Astrocyte of the cerebellum (primary cell): ENCODE data around the gene NTNG1.

ENCODE experiments used
- DNase-seq: peaks from one replicate; pipeline ENCODE4 v3.0.0-alpha.2; 2011; ENCODE audit warnings: low read depth
- H3K4me3 ChIP-seq: 2 replicates; pipeline ENCODE4 v1.5.1; 2011; ENCODE audit warnings: mild to moderate bottlenecking, low read depth, low read length, moderate library complexity
- CTCF ChIP-seq: IDR thresholded peaks from 2 replicates; pipeline ENCODE4 v1.5.1; 2012; ENCODE audit warnings: low read length, low read depth, moderate library complexity, mild to moderate bottlenecking; ENCODE audit errors: missing control alignments
- in situ Hi-C: cut with HindIII; loops from 2 replicates; pipeline ENCODE4 v1.10.0; 2017; ENCODE audit warnings: low sequenced_read_pairs

NTNG1 gene

GRCh38 chr1:107401704-107402103 lies 260.9 kb downstream of the NTNG1 start:
- TF ChIP-seq CTCF: no peak
- H3K4me3 ChIP-seq: no peak overlapping the region
- no peak for DNase-seq
- in situ Hi-C loops: no loop called here

GRCh38 chr1:107404756-107405155 lies 263.9 kb downstream of the NTNG1 start:
- DNase-seq: peak; percentile 69
- TF ChIP-seq CTCF: no peak
- H3K4me3 ChIP-seq: no peak overlapping the region
- in situ Hi-C loops: no loop called here

- TF ChIP-seq CTCF: no peak
- DNase-seq: peak; percentile 82
- in situ Hi-C loops: no loop called here
- H3K4me3 ChIP-seq: no peak overlapping the region
Measured at GRCh38 chr1:107405236-107405635, 264.4 kb downstream of the NTNG1 start.

- in situ Hi-C loops: no loop called here
- no peak overlapping the region for H3K4me3 ChIP-seq
- no peak for TF ChIP-seq CTCF
- DNase-seq: no peak
Measured at GRCh38 chr1:107407011-107407410, 266.2 kb downstream of the NTNG1 start.

GRCh38 chr1:107413546-107413945 lies 272.7 kb downstream of the NTNG1 start:
- no peak overlapping the region for H3K4me3 ChIP-seq
- TF ChIP-seq CTCF: no peak
- DNase-seq: no peak
- in situ Hi-C loops: no loop called here

GRCh38 chr1:107413951-107414350 lies 273.1 kb downstream of the NTNG1 start:
- no peak for DNase-seq
- no peak overlapping the region for H3K4me3 ChIP-seq
- in situ Hi-C loops: no loop called here
- TF ChIP-seq CTCF: no peak

- no peak for TF ChIP-seq CTCF
- H3K4me3 ChIP-seq: no peak overlapping the region
- no peak for DNase-seq
- in situ Hi-C loops: no loop called here
Measured at GRCh38 chr1:107414550-107414949, 273.7 kb downstream of the NTNG1 start.
